ENCODE data around the gene BTBD9. TPM values are rescaled to one million over a fixed set of nuclear protein-coding genes. Genes with fewer than 3 reads are reported as not detected.

BTBD9 gene
- total and polyA plus RNA-seq, 11 donors: 6.3 to 23.3 (median 19.4) TPM

DNA sequence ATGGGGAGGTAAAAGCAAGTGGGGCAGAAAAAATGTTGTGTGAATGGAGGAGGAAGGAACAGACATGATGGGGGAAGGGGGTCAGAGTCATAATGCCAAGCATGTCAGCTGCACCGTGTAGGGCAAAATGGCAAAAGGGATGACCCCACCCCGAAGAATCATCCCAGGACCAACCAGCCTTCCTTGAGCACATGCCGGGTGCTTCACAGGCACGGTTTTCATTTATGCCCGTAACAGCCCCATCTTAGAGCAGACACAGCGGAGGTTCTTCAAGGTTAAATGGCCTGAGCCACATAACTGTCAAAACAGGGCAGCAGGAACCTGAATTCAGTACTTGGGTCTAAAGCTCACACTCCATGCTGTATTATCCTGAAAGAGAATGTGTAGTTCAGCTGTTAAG lies 498.0 kb downstream of the BTBD9 start:
- 89 to 94% (median 92%) methylated on average over 6 of the region's 6 CpGs for WGBS, 4 donors
- H3K27ac ChIP-seq: no peak overlapping the region
- H3K4me3 ChIP-seq: no peak overlapping the region
- no peaks in the 10 kb centered on the region for H3K9me3 ChIP-seq
- H3K27me3 ChIP-seq: no peaks in the 10 kb centered on the region
- peaks cover 0 to 9% (median 0%) of the 10 kb centered on the region in 9 donors for H3K36me3 ChIP-seq
- peaks cover 0 to 20% (median 0%) of the 10 kb centered on the region in 12 donors for H3K4me1 ChIP-seq
- intact Hi-C loops (cut with DNase I): no loop called here
- TF ChIP-seq POLR2A (IDR thresholded peaks at IDR 0.05): no peak
- TF ChIP-seq, protein P1, sequence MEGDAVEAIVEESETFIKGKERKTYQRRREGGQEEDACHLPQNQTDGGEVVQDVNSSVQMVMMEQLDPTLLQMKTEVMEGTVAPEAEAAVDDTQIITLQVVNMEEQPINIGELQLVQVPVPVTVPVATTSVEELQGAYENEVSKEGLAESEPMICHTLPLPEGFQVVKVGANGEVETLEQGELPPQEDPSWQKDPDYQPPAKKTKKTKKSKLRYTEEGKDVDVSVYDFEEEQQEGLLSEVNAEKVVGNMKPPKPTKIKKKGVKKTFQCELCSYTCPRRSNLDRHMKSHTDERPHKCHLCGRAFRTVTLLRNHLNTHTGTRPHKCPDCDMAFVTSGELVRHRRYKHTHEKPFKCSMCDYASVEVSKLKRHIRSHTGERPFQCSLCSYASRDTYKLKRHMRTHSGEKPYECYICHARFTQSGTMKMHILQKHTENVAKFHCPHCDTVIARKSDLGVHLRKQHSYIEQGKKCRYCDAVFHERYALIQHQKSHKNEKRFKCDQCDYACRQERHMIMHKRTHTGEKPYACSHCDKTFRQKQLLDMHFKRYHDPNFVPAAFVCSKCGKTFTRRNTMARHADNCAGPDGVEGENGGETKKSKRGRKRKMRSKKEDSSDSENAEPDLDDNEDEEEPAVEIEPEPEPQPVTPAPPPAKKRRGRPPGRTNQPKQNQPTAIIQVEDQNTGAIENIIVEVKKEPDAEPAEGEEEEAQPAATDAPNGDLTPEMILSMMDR (IDR thresholded peaks at IDR 0.05): no peak
- no peak for DNase-seq
- no peak for ATAC-seq

DNA sequence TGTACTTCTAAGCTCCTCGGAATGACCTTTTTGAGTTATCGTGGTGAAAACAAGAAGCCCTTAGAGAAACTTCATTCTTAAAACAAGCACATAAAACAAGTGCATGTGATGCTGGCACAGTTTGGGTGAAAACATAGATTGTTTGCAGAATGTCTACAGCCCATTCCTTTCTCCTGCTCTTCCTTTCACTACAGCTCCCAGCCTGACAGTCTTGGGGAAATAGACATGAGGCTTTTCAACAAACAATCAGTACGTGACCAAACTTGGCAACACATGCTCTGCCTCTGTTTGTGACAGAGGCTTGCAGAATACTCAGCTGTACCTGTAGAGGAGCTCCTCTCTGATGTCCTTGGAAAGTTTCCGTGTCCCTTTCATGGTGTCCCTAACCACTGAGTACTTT lies 498.6 kb downstream of the BTBD9 start:
- 78 to 85% (median 81%) methylated on average over 4 of the region's 4 CpGs for WGBS, 4 donors
- no peaks in the 10 kb centered on the region for H3K27me3 ChIP-seq
- DNase-seq (no peak), ATAC-seq (no peak)
- intact Hi-C loops (cut with DNase I): no loop called here
- TF ChIP-seq POLR2A (IDR thresholded peaks at IDR 0.05): no peak
- TF ChIP-seq, protein P1 (IDR thresholded peaks at IDR 0.05): no peak
- no peaks in the 10 kb centered on the region for H3K9me3 ChIP-seq
- peaks cover 0 to 13% (median 0%) of the 10 kb centered on the region in 12 donors for H3K4me1 ChIP-seq
- H3K4me3 ChIP-seq: no peak overlapping the region
- H3K36me3 ChIP-seq: peaks cover 0 to 10% (median 0%) of the 10 kb centered on the region in 9 donors
- no peak overlapping the region for H3K27ac ChIP-seq

DNA sequence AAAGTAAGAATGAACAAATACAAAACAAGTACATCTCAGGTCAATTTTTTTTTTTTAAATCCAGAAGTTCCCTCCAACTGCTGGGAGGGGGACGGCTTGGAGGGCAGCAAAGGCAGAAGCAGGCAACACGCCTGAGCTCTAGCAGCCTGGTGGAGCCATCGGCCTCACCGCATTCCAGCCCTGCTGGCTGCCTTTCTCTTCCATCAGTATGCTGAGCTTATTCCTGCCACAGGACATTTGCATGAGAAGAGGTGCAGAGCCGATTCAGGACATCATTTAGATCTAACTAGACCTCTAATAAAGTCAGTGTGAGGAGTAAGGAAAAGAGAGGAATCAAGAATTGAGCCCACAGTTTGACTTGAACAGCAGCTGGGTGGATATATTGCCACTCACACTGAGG lies 501.4 kb downstream of the BTBD9 start:
- no peak for DNase-seq
- intact Hi-C loops (cut with DNase I): no loop called here
- 87 to 97% (median 92%) methylated on average over 5 of the region's 5 CpGs for WGBS, 4 donors
- Histone ChIP-seq H3K4me1 (peaks cover 0 to 30% (median 7%) of the 10 kb centered on the region in 12 donors), H3K9me3 (no peaks in the 10 kb centered on the region), H3K27ac (no peak overlapping the region), H3K27me3 (no peaks in the 10 kb centered on the region), H3K36me3 (peaks cover 0 to 8% (median 0%) of the 10 kb centered on the region in 9 donors), H3K4me3 (no peak overlapping the region)
- no peak for TF ChIP-seq POLR2A (IDR thresholded peaks at IDR 0.05)
- TF ChIP-seq, protein P1 (IDR thresholded peaks at IDR 0.05): no peak
- no peak for ATAC-seq

DNA sequence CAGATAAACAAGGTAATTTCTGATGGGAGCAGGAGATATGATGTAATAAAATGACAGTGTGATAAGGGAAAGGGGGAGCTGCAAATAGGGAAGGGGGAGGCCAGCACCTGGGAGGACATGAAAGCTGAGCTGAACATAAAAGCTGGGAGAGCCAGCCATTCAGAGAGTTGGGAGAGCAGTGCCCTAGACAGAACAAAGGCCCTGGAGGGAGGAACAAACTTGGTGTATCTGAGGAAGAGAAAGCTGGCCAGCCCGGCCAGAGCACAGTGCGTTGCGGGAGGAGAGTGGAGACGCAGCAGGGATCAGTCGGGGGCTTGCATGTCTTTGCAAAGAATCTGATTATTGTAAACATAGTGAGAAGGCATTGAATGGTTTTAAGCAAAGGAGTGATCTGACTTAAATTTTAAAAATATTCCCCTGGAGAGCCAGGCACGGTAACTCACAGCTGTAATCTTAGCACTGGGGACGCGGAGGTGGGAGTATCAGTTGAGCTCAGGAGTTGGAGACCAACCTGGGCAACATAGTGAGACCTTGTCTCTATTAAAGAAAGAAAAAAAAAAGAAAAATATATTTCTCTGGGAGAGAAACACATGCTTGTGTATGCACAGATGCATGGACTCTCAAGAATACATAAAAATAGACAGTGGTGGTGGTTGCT lies 502.0 kb downstream of the BTBD9 start:
- no peaks in the 10 kb centered on the region for H3K9me3 ChIP-seq
- no peaks in the 10 kb centered on the region for H3K27me3 ChIP-seq
- no peak overlapping the region for H3K27ac ChIP-seq
- no peak for TF ChIP-seq POLR2A (IDR thresholded peaks at IDR 0.05)
- TF ChIP-seq, protein P1 (IDR thresholded peaks at IDR 0.05): no peak
- peaks cover 0 to 8% (median 0%) of the 10 kb centered on the region in 9 donors for H3K36me3 ChIP-seq
- intact Hi-C loops (cut with DNase I): no loop called here
- 96 to 97% (median 96%) methylated on average over 8 of the region's 8 CpGs for WGBS, 4 donors
- H3K4me1 ChIP-seq: peaks cover 0 to 28% (median 7%) of the 10 kb centered on the region in 12 donors
- ATAC-seq (no peak), DNase-seq (no peak)
- no peak overlapping the region for H3K4me3 ChIP-seq
